SK-N-SH treated with all-trans-retinoic acid at 6 μM for 48 hours (cell line): ENCODE results near the gene IHH.

ENCODE experiments used
- ATAC-seq: fragments of 200-7000 bp; cut with Tn5 transposase; 3 replicates; pipeline ENCODE4 v1.9.1; 2020; ENCODE audit warnings: mild to moderate bottlenecking, moderate library complexity
- ARNTL ChIP-seq: fragments of 450-650 bp; formaldehyde crosslinking; IDR thresholded peaks from 2 replicates; pipeline ENCODE4 v1.5.0; 2020; ENCODE audit warnings: low read depth, mild to moderate bottlenecking, moderate library complexity, borderline replicate concordance
- BACH2 ChIP-seq: fragments of 250-450 bp; sonication (Bioruptor Pico); IDR thresholded peaks from 2 replicates; pipeline ENCODE4 v1.9.0; 2021; ENCODE audit warnings: mild to moderate bottlenecking, borderline replicate concordance
- CREB5 ChIP-seq: fragments of 250-450 bp; sonication (Bioruptor Pico); IDR thresholded peaks from 2 replicates; pipeline ENCODE4 v1.5.1; 2020; ENCODE audit warnings: low read depth, mild to moderate bottlenecking, moderate library complexity
- CSDC2 ChIP-seq: fragments of 250-450 bp; sonication (Bioruptor Pico); IDR thresholded peaks from 2 replicates; pipeline ENCODE4 v1.5.0; 2020; ENCODE audit warnings: mild to moderate bottlenecking, moderate library complexity
- CSRNP3 ChIP-seq: fragments of 250-450 bp; sonication (Bioruptor Pico); IDR thresholded peaks from 2 replicates; pipeline ENCODE4 v1.5.1; 2021; ENCODE audit warnings: mild to moderate bottlenecking, moderate library complexity
- ESRRG ChIP-seq: fragments of 250-450 bp; sonication (Bioruptor Pico); IDR thresholded peaks from 2 replicates; pipeline ENCODE4 v1.6.1; 2021; ENCODE audit warnings: mild to moderate bottlenecking
- GLIS3 ChIP-seq: fragments of 250-450 bp; sonication (Bioruptor Pico); IDR thresholded peaks from 2 replicates; pipeline ENCODE4 v1.5.0; 2020; ENCODE audit warnings: mild to moderate bottlenecking, moderate library complexity
- ISL1 ChIP-seq: fragments of 250-450 bp; sonication (Bioruptor Pico); IDR thresholded peaks from 2 replicates; pipeline ENCODE4 v2.1.2; 2022; ENCODE audit warnings: mild to moderate bottlenecking, moderate library complexity
- OSR1 ChIP-seq: fragments of 250-450 bp; sonication (Bioruptor Pico); IDR thresholded peaks from 2 replicates; pipeline ENCODE4 v1.8.0; 2022; ENCODE audit warnings: moderate library complexity, mild to moderate bottlenecking, inconsistent platforms
- PATZ1 ChIP-seq: fragments of 250-450 bp; sonication (Bioruptor Pico); IDR thresholded peaks from 2 replicates; pipeline ENCODE4 v1.8.0; 2020; ENCODE audit warnings: mild to moderate bottlenecking, moderate library complexity, borderline replicate concordance
- POU6F1 ChIP-seq: fragments of 250-450 bp; sonication (Bioruptor Pico); IDR thresholded peaks from 2 replicates; pipeline ENCODE4 v1.8.0; 2021; ENCODE audit warnings: low read depth, mild to moderate bottlenecking, moderate library complexity, borderline replicate concordance
- PPARA ChIP-seq: fragments of 250-450 bp; sonication (Bioruptor Pico); IDR thresholded peaks from 2 replicates; pipeline ENCODE4 v1.5.0; 2020; ENCODE audit warnings: mild to moderate bottlenecking, borderline replicate concordance
- SNAI2 ChIP-seq: fragments of 250-450 bp; sonication (Bioruptor Pico); IDR thresholded peaks from 2 replicates; pipeline ENCODE4 v1.5.0; 2020; ENCODE audit warnings: mild to moderate bottlenecking, moderate library complexity
- TSHZ2 ChIP-seq: fragments of 250-450 bp; sonication (Bioruptor Pico); IDR thresholded peaks from 2 replicates; pipeline ENCODE4 v1.5.0; 2020; ENCODE audit warnings: mild to moderate bottlenecking, moderate library complexity
- ZC3H10 ChIP-seq: fragments of 250-450 bp; sonication (Bioruptor Pico); IDR thresholded peaks from 2 replicates; pipeline ENCODE4 v1.5.1; 2021; ENCODE audit warnings: mild to moderate bottlenecking, moderate library complexity
- ZFP3 ChIP-seq: fragments of 250-450 bp; sonication (Bioruptor Pico); IDR thresholded peaks from 2 replicates; pipeline ENCODE4 v1.5.0; 2020; ENCODE audit warnings: mild to moderate bottlenecking, moderate library complexity
- ZFP30 ChIP-seq: fragments of 450-650 bp; formaldehyde crosslinking; IDR thresholded peaks from 2 replicates; pipeline ENCODE4 v1.5.0; 2022; ENCODE audit warnings: mild to moderate bottlenecking, moderate library complexity
- ZNF565 ChIP-seq: fragments of 450-650 bp; formaldehyde crosslinking; conservative IDR thresholded peaks from 2 replicates; pipeline ENCODE4 v1.5.0; 2020; ENCODE audit warnings: low read depth, mild to moderate bottlenecking, moderate library complexity
- ZNF70 ChIP-seq: fragments of 450-650 bp; formaldehyde crosslinking; IDR thresholded peaks from 2 replicates; pipeline ENCODE4 v1.5.0; 2020; ENCODE audit warnings: mild to moderate bottlenecking, moderate library complexity
- ZNF8 ChIP-seq: fragments of 450-650 bp; formaldehyde crosslinking; IDR thresholded peaks from 2 replicates; pipeline ENCODE4 v1.5.0; 2020; ENCODE audit warnings: mild to moderate bottlenecking, moderate library complexity

IHH gene

GRCh38 chr2:219086196-219086595 is 25.5 kb upstream of the IHH start:
- no peak for ATAC-seq
- no peak for TF ChIP-seq ESRRG (CRISPR knock-in tag)
- no peak for TF ChIP-seq BACH2 (CRISPR knock-in tag)
- TF ChIP-seq ZFP30 (CRISPR knock-in tag), result no peak
- no peak for TF ChIP-seq ZNF8 (CRISPR knock-in tag)

GRCh38 chr2:219084791-219085190 is 24.1 kb upstream of the IHH start:
- TF ChIP-seq ZFP3 (CRISPR knock-in tag) (no peak), SNAI2 (no peak), GLIS3 (CRISPR knock-in tag) (no peak), CREB5 (CRISPR knock-in tag) (no peak), POU6F1 (CRISPR knock-in tag) (no peak), BACH2 (CRISPR knock-in tag) (no peak), ZNF565 (CRISPR knock-in tag) (no peak), TSHZ2 (CRISPR knock-in tag) (no peak), ZC3H10 (CRISPR knock-in tag) (no peak), ESRRG (CRISPR knock-in tag) (no peak), ISL1 (CRISPR knock-in tag) (no peak), PATZ1 (CRISPR knock-in tag) (no peak), ARNTL (CRISPR knock-in tag) (no peak)
- no peak for ATAC-seq

GRCh38 chr2:219082332-219082958 is 21.7 kb upstream of the IHH start:
- TF ChIP-seq OSR1 (CRISPR knock-in tag) (no peak), PPARA (no peak), ISL1 (CRISPR knock-in tag) (no peak), ZFP30 (CRISPR knock-in tag) (no peak)
- no peak for ATAC-seq

GRCh38 chr2:219081701-219082331 is 21.1 kb upstream of the IHH start:
- ATAC-seq, result no peak
- TF ChIP-seq ESRRG (CRISPR knock-in tag) (no peak), ZNF565 (CRISPR knock-in tag) (no peak), ZFP3 (CRISPR knock-in tag) (no peak), ARNTL (CRISPR knock-in tag) (no peak), ZFP30 (CRISPR knock-in tag) (no peak), ZNF8 (CRISPR knock-in tag) (no peak), POU6F1 (CRISPR knock-in tag) (no peak), BACH2 (CRISPR knock-in tag) (no peak), ZNF70 (no peak), CSDC2 (CRISPR knock-in tag) (no peak), CSRNP3 (no peak), OSR1 (CRISPR knock-in tag) (no peak), CREB5 (CRISPR knock-in tag) (no peak)
